Kidney tubule cell (primary cell): Measurements from ENCODE around the gene IGF2R.
"Not testable (repeated sequence)": the region's sequence is repeated elsewhere in the genome, so short reads cannot be mapped to it uniquely, and the experiment has no call there.

Source experiments
- DNase-seq: peaks from one replicate; pipeline ENCODE4 v3.0.0-alpha.2; 2018; ENCODE audit warnings: low spot score

Gene IGF2R

DNA sequence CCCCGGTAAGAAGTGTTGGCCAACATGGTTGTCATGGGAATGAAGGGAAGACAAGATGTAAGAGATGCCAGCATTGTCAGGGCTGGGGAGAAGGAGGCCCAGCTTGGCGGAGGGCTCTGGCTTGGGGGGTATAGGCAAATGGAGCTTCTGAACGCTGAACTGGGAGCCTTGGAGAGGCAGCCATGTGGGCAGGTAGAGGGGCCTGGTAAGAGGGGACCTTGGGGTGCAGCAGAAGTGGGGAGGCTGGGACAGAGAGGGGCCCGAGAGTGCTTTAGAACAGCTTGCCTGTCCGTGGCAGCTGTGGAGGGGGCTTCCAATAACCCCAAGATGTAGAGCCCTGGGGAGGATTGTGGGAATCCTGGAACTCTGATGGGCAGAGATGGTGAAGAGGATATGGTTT, 155.7 kb downstream of the IGF2R start:
- DNase-seq = no peak

- not testable (repeated sequence) for DNase-seq
Observed at GRCh38 chr6:160125105-160125504, 156.2 kb downstream of the IGF2R start.

DNA sequence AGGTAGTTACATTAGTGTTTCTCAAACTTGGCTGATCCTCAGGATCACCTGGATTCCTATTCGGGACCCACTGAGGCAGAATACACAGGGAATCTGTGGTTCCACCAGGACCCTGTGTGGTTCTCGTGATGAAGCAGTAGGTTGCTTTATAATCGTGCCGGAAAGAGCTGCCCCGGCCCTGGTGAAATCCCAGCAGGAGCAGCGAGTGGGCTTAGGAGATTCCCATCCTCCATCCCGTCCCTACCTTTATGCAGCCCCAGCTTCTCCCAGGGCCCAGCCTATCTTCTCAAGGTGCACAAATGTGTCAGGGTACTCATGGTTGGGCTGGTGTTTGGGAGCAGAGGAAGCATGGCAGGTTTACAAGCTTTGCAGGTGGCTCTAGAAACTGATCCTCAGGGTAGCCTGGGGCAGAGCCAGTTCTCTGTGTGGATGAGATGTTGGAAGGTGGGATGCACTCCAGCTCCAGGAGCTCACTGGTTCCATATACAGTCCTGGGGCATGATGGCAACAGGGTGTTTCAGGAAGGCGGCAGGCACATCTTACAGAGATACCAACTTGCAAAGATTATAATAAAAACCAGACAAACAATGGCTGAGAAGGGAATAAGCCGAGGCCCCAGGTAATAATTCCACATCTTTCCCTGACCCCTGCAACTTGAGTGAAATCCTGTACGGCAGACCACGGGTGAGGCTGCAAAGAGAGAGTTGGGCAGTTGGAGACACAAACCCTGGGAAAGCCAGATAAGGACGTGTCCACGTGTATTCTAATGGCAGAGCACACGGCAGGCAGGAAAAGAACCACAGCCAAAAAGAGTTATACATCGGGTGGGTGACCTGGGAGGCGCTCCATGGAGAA, 158.6 kb downstream of the IGF2R start:
- DNase-seq = no peak

- DNase-seq = no peak
Observed at GRCh38 chr6:160128125-160128683, 159.3 kb downstream of the IGF2R start.

DNA sequence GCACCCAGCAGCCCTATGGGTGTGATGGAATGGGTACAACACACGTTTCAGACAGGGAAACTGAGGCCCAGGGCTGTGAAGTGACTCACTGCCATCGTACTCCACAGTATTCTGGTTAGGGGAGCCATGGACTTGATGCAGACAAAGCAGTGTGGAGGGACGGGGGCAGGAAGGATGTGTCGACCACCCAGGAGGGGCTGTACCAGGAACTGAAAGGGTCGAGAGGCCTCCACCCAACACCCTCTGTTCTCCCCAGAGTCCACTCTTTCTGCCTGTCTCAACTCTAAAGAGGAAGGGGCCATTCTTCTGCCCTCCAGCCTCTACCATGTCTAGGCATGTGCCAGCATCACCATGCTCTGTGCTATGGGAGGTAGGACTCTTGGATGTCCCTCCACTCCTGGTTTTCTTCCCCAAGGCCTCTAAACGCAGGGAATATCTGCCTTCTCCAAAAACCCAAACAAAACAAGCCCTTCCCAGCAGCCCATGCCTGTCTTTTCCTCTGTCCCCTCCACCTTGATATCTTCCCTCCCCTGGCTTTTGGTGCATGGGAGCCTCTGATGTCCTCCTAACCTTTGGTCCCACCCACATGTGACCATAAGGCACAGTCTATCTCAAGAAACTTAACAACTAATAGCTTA, 160.1 kb downstream of the IGF2R start:
- no peak for DNase-seq

GRCh38 chr6:160129881-160130615, 161.2 kb downstream of the IGF2R start:
- no peak for DNase-seq

- DNase-seq = no peak
Observed at GRCh38 chr6:160130729-160131484, 162.0 kb downstream of the IGF2R start.

DNA sequence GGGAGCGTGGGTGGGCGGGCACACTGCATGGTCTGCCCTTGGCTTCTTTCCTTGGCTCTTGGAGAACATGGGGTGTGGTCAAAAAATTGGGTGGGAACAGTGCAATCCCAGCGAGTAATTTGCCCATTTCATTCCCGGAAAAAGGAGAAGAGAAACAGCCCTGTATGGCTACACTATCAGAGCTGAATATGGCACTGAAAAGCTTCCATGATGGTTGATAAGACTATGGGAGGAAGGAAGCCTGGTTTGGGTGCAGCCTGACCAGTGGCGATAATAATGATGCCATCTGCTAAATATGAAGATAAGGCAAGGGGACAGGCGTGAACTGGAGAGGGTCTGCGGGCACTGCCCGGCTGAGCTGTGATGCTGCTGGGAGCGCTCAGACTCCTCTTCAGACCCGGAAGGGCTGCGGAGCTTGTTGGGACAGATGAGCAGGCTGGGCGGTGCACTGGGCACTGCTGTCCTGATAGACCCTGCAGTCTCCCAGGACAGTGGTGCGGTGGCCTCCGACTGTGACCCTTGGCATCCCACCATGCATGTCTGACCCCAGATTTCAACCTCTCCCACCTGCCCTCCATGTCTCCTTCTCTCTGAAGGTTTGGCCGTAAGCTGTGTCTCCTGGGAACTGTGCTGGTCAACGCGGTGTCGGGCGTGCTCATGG, 162.9 kb downstream of the IGF2R start:
- no peak for DNase-seq

GRCh38 chr6:160132297-160132637, 163.4 kb downstream of the IGF2R start:
- DNase-seq = no peak

DNA sequence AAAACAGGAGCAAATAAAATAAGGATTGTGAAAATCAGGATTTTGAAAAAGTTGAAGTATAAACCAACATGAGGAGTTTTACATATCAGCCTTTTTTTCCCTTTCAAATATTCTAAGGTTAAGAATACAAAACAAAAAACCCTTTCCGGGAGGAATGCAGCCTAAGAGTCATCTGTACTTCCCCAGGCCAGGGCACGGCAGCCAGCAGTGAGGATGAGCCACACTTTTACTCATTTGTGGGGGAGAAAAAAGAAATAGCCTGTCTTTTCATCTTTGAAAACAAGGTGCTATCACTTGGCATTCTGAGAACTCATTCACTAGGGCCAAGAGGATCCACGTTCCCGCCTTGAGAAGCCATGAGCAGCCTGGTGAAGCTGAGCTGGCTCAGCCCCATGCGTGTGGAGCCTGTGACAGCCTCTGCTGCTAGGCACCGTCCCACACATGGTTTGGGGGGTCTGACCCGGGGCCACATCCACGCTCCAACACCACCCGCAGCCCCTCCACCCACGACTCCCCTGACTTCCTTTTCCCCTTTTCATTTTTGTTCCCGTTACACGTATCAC, 164.0 kb downstream of the IGF2R start:
- peak; percentile 37 for DNase-seq

DNA sequence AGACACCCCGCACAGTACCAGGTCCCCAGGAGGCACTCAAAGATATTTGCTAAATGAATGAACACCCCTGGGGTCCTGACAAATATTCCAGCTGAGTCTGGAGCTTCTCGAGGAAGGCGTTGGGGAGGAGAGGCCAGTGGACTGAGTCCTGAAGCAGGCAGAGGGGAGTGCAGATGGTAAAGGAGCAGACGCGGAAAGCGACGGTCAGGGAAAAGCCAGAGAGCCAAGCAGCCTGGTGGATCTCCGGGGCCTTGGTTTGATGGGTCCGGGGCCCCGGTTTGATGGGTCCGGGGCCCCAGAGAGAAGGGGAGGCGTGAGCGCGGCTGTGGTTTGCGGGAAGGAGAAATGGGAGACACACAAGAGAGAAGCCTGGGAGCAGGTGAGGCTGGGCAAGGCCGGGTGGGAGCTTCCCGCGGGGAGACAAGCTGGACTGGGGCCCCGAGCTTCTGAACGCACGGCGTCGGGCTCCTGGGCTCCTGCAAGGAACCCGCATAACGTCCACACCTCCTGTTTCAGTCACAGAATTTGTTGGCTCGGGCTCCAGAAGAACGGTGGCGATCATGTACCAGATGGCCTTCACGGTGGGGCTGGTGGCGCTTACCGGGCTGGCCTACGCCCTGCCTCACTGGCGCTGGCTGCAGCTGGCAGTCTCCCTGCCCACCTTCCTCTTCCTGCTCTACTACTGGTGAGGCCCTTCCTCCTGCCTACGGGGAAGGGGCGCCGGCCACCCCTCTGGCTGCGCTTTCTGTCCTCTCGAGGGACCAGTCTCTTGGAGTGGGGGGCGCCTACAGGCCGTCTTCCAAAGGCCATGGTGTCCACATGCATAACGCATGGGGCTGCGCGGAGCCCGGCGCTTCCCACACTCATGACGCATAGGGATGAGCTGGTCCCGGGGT, 164.8 kb downstream of the IGF2R start:
- DNase-seq = no peak

GRCh38 chr6:160134337-160134751, 165.5 kb downstream of the IGF2R start:
- DNase-seq = not testable (repeated sequence)

GRCh38 chr6:160134779-160135547, 166.1 kb downstream of the IGF2R start:
- DNase-seq = no peak

DNA sequence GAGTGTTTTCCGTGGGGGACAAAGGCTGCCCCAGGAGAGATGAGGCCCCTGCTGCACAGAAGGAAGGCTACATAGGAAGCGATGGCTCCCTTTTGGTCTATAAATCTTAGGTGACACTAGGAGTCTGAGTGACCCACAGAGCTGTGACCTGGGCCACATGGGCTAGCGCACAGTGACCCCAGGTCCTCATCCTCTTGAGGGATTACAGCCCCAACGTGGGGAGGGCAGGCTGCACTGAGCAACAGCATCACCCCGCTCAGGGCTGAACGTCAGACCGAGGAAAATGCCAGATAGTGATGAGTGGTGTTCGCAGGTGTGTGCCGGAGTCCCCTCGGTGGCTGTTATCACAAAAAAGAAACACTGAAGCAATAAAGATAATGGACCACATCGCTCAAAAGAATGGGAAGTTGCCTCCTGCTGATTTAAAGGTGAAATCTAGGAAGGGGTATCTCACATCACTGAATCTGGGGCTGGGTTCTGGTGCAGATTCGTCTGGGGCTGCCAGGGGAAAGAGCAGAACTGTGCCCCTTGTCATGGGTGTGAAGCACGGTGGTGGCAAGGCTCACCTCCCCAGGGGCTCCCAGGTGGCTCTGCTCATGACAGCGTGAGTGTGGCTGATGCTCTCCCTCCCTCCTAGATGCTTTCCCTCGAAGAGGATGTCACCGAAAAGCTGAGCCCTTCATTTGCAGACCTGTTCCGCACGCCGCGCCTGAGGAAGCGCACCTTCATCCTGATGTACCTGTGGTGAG, 167.2 kb downstream of the IGF2R start:
- DNase-seq = no peak

DNA sequence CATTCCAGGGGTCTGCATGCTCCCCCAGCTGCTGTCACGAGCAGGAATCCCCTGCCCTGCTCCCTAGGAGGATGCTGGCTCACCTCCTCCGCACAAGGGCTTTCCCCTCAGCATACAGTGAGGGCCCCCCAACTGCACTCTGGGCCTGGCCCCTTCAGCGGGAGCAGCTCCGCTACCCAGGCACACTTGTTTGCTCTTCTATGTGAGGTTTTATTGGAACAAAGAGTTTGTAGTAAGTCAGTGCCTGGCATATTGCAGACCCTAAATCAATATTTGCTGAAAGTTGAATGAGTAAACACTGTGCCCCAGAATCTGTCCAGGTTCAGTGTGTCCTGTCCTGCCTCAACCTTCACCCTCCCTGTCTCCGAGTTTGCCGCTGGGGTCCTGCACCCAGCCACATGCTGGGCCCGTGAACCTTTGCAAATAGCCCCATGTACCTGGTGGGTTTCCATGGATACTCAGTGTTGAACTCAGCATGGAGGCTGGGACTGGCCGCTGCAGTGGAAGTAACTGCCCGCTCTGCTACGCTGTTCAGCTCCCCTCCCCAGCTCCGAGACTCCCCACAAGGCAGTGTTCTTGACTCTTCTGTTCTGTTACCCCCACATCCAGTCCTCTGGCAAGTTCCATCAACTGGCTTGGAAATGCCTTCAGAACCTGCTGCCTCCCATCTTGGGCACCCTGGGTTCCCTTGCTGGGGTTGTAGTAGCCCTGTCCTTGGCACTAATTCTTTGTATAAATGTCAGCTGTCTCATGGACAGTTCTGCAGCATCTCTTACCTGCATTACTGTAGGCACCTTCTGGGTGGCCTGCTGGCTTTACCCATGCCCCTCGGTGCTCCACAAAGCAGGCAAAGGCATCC, 168.5 kb downstream of the IGF2R start:
- DNase-seq = no peak

- peak; percentile 72 for DNase-seq
Observed at GRCh38 chr6:160137989-160138835, 169.3 kb downstream of the IGF2R start.
